ENCODE data around the gene KLHL29.

DNA sequence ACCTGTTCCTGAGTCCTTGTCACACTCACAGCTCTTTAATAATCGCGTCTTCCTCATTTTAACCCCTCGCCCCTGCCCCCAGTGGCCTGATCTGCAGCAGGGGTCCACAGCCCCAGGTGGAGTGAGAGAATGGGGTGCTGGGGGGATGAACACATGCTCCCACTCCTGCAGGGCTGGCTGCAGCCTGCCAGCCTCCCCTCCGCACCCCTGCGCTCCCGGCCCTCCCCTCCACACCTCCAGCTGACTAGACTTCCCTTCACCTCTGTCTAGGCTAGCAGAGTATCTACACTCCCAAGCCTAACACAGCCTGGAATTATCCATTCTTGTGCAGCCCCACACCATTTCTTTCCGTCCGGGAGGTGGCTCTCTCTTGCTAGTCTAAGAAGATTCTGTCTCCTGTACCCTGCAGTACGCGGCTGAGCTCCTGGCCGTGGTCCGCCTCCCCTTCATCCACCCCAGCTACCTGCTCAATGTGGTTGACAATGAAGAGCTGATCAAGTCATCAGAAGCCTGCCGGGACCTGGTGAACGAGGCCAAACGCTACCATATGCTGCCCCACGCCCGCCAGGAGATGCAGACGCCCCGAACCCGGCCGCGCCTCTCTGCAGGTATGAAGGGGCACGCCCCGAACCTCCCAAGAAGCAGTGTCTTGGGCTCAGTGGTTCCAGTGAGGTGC, 310.4 kb downstream of the KLHL29 start:
- TF ChIP-seq POLR2A (IDR thresholded peaks at IDR 0.05) (no peak), EP300 (IDR thresholded peaks at IDR 0.05) (no peak)
- TF ChIP-seq, protein P1, sequence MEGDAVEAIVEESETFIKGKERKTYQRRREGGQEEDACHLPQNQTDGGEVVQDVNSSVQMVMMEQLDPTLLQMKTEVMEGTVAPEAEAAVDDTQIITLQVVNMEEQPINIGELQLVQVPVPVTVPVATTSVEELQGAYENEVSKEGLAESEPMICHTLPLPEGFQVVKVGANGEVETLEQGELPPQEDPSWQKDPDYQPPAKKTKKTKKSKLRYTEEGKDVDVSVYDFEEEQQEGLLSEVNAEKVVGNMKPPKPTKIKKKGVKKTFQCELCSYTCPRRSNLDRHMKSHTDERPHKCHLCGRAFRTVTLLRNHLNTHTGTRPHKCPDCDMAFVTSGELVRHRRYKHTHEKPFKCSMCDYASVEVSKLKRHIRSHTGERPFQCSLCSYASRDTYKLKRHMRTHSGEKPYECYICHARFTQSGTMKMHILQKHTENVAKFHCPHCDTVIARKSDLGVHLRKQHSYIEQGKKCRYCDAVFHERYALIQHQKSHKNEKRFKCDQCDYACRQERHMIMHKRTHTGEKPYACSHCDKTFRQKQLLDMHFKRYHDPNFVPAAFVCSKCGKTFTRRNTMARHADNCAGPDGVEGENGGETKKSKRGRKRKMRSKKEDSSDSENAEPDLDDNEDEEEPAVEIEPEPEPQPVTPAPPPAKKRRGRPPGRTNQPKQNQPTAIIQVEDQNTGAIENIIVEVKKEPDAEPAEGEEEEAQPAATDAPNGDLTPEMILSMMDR (IDR thresholded peaks at IDR 0.05) = no peak

Measured in ovary (tissue), 3 donors.